WTC11 (cell line): ENCODE measurements around the gene PSMG1. TPM values are rescaled to one million over a fixed set of nuclear protein-coding genes. Genes with fewer than 3 reads are reported as not detected.

Source experiments
- ATAC-seq: fragments of 200-7000 bp; cut with Tn5 transposase; 2 replicates; pipeline ENCODE4 v1.10.0; 2021; ENCODE audit warnings: mild to moderate bottlenecking, moderate library complexity
- CTCF ChIA-PET: fragments of 300-600 bp; sonication (Branson Sonifier 250); formaldehyde crosslinking; loops from one replicate; lab custom pipeline; 2021; ENCODE audit warnings: antibody characterized with exemption; lab: Charles Lee
- POLR2A ChIA-PET: fragments of 350-600 bp; sonication (Branson Sonifier 250); formaldehyde crosslinking; loops from one replicate; lab custom pipeline; 2021; ENCODE audit warnings: antibody characterized with exemption; lab: Charles Lee
- DNase-seq: peaks from one replicate; pipeline ENCODE4 v3.0.0; 2021; ENCODE audit warnings: low spot score
- H3K27ac Mint-ChIP-seq: 2 replicates; pipeline ENCODE4 v1.8.0; 2021; ENCODE audit warnings: mixed read lengths
- H3K27me3 Mint-ChIP-seq: 2 replicates; pipeline ENCODE4 v1.8.0; 2021; ENCODE audit warnings: low read depth, mild to moderate bottlenecking, moderate library complexity, mixed read lengths
- H3K36me3 Mint-ChIP-seq: 2 replicates; pipeline ENCODE4 v1.8.0; 2021; ENCODE audit warnings: mixed read lengths
- H3K4me1 Mint-ChIP-seq: 2 replicates; pipeline ENCODE4 v1.8.0; 2022; ENCODE audit warnings: mixed read lengths
- H3K4me3 Mint-ChIP-seq: 2 replicates; pipeline ENCODE4 v1.8.0; 2021; ENCODE audit warnings: mild to moderate bottlenecking, moderate library complexity, mixed read lengths
- H3K9me3 Mint-ChIP-seq: 2 replicates; pipeline ENCODE4 v1.8.0; 2021; ENCODE audit warnings: mixed read lengths
- CREM ChIP-seq: sonication (generic); formaldehyde crosslinking; IDR thresholded peaks from 2 replicates; pipeline ENCODE4 v1.8.1; 2022; ENCODE audit warnings: mild to moderate bottlenecking, missing genetic modification reagents, moderate library complexity
- EMX1 ChIP-seq: fragments of 250-450 bp; sonication (Bioruptor Pico); IDR thresholded peaks from 2 replicates; pipeline ENCODE4 v1.8.0; 2021; ENCODE audit warnings: mild to moderate bottlenecking
- FOXJ3 ChIP-seq: sonication (generic); formaldehyde crosslinking; IDR thresholded peaks from 2 replicates; pipeline ENCODE4 v1.9.0; 2021; ENCODE audit warnings: missing genetic modification reagents, mild to moderate bottlenecking, borderline replicate concordance
- NR1H2 ChIP-seq: sonication (generic); formaldehyde crosslinking; IDR thresholded peaks from 2 replicates; pipeline ENCODE4 v1.9.0; 2021; ENCODE audit warnings: mild to moderate bottlenecking, moderate library complexity, missing genetic modification reagents
- NR2C2 ChIP-seq: sonication (generic); formaldehyde crosslinking; IDR thresholded peaks from 2 replicates; pipeline ENCODE4 v1.8.0; 2022; ENCODE audit warnings: mild to moderate bottlenecking, missing genetic modification reagents
- OVOL2 ChIP-seq: fragments of 250-450 bp; sonication (Bioruptor Pico); IDR thresholded peaks from 2 replicates; pipeline ENCODE4 v1.9.0; 2021; ENCODE audit warnings: mild to moderate bottlenecking, borderline replicate concordance
- SMAD4 ChIP-seq: sonication (generic); formaldehyde crosslinking; IDR thresholded peaks from 2 replicates; pipeline ENCODE4 v1.8.0; 2022; ENCODE audit warnings: mild to moderate bottlenecking, missing genetic modification reagents
- TP53 ChIP-seq: sonication (generic); formaldehyde crosslinking; IDR thresholded peaks from 2 replicates; pipeline ENCODE4 v1.8.1; 2023; ENCODE audit warnings: mild to moderate bottlenecking, missing genetic modification reagents
- ZBTB21 ChIP-seq: sonication (generic); formaldehyde crosslinking; IDR thresholded peaks from 2 replicates; pipeline ENCODE4 v1.8.1; 2023; ENCODE audit warnings: mild to moderate bottlenecking, missing genetic modification reagents, borderline replicate concordance
- ZNF396 ChIP-seq: fragments of 250-450 bp; sonication (Bioruptor Pico); IDR thresholded peaks from 2 replicates; pipeline ENCODE4 v1.8.0; 2021; ENCODE audit warnings: mild to moderate bottlenecking, moderate library complexity, borderline replicate concordance
- ZNF416 ChIP-seq: fragments of 250-450 bp; sonication (Bioruptor Pico); IDR thresholded peaks from 2 replicates; pipeline ENCODE4 v1.9.0; 2021; ENCODE audit warnings: mild to moderate bottlenecking, inconsistent platforms
- total RNA-seq: library from RNA; stranded (reverse); gene quantifications from 3 replicates; pipeline ENCODE4 v1.2.3, GENCODE V29; 2021
- TF ChIP-seq, protein P1 (sequence below): sonication (generic); formaldehyde crosslinking; IDR thresholded peaks from 2 replicates; pipeline ENCODE4 v1.8.0; 2023; ENCODE audit warnings: missing genetic modification reagents, mild to moderate bottlenecking, borderline replicate concordance
- TF ChIP-seq, protein P2 (sequence below): fragments of 250-450 bp; sonication (Bioruptor Pico); conservative IDR thresholded peaks from 2 replicates; pipeline ENCODE4 v1.9.0; 2021; ENCODE audit warnings: mild to moderate bottlenecking
- TF ChIP-seq, protein P3 (sequence below): fragments of 250-450 bp; sonication (Bioruptor Pico); IDR thresholded peaks from 2 replicates; pipeline ENCODE4 v1.9.0; 2021; ENCODE audit warnings: mild to moderate bottlenecking
- TF ChIP-seq, protein P4 (sequence below): sonication (generic); formaldehyde crosslinking; IDR thresholded peaks from 2 replicates; pipeline ENCODE4 v1.8.1; 2022; ENCODE audit warnings: low read depth, missing genetic modification reagents, borderline replicate concordance
- TF ChIP-seq, protein P5 (sequence below): sonication (generic); formaldehyde crosslinking; IDR thresholded peaks from 2 replicates; pipeline ENCODE4 v1.8.0; 2022; ENCODE audit warnings: mild to moderate bottlenecking, missing genetic modification reagents
- TF ChIP-seq, protein P6 (sequence below): sonication (generic); formaldehyde crosslinking; conservative IDR thresholded peaks from 2 replicates; pipeline ENCODE4 v1.8.1; 2022; ENCODE audit warnings: mild to moderate bottlenecking, missing genetic modification reagents
- TF ChIP-seq, protein P7 (sequence below): sonication (generic); formaldehyde crosslinking; IDR thresholded peaks from 2 replicates; pipeline ENCODE4 v1.8.0; 2022; ENCODE audit warnings: mild to moderate bottlenecking, missing genetic modification reagents
- TF ChIP-seq, protein P8 (sequence below): sonication (generic); formaldehyde crosslinking; IDR thresholded peaks from 2 replicates; pipeline ENCODE4 v1.8.1; 2022; ENCODE audit warnings: missing genetic modification reagents, borderline replicate concordance

The PSMG1 gene
- total RNA-seq, 1 experiment from 2014 or later = 70.4 TPM

DNA sequence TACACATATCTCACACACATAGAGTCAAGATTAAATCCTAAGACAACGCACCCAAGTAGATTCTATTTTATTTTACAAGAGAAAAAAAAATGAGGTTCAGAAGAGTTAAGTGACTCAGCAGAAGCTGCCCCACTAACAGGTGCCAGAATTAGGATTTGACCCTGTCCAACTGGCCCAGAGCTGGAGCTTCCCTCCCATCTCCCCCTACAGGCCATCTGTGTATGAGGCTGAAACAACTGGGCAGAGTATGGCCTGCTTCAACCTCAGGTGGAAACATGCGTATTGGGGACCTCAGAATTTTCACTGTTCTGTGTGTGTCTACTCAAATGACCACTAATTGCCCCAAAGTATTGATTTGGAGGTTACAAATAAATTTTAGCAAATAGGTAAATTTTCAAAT is 29.9 kb downstream of the PSMG1 start (continued):
- TF ChIP-seq, protein P1, sequence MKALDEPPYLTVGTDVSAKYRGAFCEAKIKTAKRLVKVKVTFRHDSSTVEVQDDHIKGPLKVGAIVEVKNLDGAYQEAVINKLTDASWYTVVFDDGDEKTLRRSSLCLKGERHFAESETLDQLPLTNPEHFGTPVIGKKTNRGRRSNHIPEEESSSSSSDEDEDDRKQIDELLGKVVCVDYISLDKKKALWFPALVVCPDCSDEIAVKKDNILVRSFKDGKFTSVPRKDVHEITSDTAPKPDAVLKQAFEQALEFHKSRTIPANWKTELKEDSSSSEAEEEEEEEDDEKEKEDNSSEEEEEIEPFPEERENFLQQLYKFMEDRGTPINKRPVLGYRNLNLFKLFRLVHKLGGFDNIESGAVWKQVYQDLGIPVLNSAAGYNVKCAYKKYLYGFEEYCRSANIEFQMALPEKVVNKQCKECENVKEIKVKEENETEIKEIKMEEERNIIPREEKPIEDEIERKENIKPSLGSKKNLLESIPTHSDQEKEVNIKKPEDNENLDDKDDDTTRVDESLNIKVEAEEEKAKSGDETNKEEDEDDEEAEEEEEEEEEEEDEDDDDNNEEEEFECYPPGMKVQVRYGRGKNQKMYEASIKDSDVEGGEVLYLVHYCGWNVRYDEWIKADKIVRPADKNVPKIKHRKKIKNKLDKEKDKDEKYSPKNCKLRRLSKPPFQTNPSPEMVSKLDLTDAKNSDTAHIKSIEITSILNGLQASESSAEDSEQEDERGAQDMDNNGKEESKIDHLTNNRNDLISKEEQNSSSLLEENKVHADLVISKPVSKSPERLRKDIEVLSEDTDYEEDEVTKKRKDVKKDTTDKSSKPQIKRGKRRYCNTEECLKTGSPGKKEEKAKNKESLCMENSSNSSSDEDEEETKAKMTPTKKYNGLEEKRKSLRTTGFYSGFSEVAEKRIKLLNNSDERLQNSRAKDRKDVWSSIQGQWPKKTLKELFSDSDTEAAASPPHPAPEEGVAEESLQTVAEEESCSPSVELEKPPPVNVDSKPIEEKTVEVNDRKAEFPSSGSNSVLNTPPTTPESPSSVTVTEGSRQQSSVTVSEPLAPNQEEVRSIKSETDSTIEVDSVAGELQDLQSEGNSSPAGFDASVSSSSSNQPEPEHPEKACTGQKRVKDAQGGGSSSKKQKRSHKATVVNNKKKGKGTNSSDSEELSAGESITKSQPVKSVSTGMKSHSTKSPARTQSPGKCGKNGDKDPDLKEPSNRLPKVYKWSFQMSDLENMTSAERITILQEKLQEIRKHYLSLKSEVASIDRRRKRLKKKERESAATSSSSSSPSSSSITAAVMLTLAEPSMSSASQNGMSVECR = no peak
- no peak for TF ChIP-seq ZNF396
- no peak for TF ChIP-seq NR2C2
- TF ChIP-seq CREM = no peak
- TF ChIP-seq, protein P2, sequence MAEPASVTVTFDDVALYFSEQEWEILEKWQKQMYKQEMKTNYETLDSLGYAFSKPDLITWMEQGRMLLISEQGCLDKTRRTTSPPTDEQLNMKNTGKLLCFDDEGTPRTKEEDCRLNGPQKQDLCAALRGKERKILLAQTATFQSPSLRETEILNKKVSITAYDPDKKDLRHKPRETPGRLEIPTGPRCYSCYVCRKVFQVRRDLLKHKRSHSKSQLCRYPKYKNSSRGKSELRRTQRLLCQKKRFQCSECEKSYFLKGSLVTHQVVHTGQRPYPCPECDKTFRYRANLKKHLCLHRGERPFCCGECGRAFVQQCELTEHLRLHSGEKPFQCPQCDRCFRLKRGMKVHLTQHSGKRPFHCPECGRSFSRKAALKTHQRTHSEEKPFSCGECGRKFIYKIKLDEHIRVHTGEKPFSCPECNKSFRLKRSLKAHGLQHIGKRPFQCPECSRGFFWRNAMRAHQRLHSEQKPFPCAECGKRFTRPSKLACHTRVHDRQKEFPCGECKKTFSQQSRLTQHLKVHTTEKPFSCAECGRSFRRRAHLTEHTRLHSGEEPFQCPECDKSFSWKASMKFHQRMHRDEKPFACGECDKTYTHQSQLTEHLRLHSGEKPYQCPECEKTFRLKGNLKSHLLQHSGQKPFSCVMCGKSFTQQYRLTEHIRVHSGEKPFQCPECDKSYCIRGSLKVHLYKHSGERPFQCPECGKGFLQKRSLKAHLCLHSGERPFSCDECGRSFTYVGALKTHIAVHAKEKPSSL (CRISPR knock-in tag) = no peak
- TF ChIP-seq EMX1 (CRISPR knock-in tag) = no peak
- TF ChIP-seq, all 79 proteins: peak for 0

DNA sequence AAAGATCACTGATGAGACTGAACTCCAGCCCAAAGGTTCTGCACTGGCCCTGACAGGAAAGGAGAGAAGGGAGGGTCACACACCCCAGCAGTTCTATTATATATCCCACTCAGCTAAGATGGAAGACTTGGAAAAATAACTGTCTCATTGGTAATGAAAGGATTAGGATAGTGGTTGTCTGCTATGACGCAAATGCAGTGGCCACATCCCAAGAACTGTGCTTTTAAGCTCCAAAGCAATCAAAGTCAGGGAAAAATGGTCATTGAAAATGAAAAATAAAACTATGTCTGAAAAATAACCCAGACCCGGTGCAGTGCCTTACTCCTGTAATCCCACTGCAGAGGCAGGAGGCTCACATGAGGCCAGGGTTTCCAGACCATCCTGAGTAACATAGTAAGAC is 31.0 kb downstream of the PSMG1 start:
- H3K36me3 Mint-ChIP-seq = peaks cover 6% of the 10 kb centered on the region; the same call in 1 of the 2 replicates
- CTCF ChIA-PET = no interaction called here
- POLR2A ChIA-PET = no interaction called here
- H3K27me3 Mint-ChIP-seq = no peaks in the 10 kb centered on the region; the same call in 1 of the 2 replicates
- no peaks in the 10 kb centered on the region for H3K9me3 Mint-ChIP-seq
- no peak overlapping the region for H3K4me3 Mint-ChIP-seq
- ATAC-seq (no peak), DNase-seq (no peak)
- H3K27ac Mint-ChIP-seq = no peak overlapping the region
- no peaks in the 10 kb centered on the region for H3K4me1 Mint-ChIP-seq
- TF ChIP-seq, protein P3, sequence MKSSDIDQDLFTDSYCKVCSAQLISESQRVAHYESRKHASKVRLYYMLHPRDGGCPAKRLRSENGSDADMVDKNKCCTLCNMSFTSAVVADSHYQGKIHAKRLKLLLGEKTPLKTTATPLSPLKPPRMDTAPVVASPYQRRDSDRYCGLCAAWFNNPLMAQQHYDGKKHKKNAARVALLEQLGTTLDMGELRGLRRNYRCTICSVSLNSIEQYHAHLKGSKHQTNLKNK (CRISPR knock-in tag) = no peak
- TF ChIP-seq, protein P4, sequence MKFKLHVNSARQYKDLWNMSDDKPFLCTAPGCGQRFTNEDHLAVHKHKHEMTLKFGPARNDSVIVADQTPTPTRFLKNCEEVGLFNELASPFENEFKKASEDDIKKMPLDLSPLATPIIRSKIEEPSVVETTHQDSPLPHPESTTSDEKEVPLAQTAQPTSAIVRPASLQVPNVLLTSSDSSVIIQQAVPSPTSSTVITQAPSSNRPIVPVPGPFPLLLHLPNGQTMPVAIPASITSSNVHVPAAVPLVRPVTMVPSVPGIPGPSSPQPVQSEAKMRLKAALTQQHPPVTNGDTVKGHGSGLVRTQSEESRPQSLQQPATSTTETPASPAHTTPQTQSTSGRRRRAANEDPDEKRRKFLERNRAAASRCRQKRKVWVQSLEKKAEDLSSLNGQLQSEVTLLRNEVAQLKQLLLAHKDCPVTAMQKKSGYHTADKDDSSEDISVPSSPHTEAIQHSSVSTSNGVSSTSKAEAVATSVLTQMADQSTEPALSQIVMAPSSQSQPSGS (CRISPR knock-in tag) = no peak
- no peak for TF ChIP-seq FOXJ3 (CRISPR knock-in tag)

DNA sequence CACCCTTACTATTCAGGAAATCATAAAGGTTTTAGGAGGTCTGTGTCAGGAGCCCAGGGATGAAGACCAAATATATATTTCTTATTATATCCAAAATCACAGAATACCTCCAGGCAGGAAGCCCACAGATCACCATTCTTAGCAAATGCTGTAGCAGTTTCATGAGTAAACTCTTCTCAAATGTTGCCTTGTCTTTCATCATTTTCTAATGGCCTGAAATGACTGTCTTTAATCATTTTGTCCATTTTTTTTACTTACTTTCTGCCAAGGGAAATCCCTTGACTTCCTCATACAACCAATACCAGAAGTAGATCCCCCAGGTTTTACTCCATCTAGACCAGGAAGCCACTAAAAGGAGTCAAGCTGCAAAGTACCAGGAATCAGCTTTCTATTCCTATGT is 32.4 kb downstream of the PSMG1 start:
- Mint-ChIP-seq H3K36me3 (no peaks in the 10 kb centered on the region), H3K27me3 (no peaks in the 10 kb centered on the region; the same call in 1 of the 2 replicates), H3K4me3 (no peak overlapping the region), H3K9me3 (no peaks in the 10 kb centered on the region; the same call in 1 of the 2 replicates), H3K27ac (no peak overlapping the region), H3K4me1 (no peaks in the 10 kb centered on the region)
- ChIA-PET CTCF (interaction anchor here (0.8 kb wide), 1 partner anchor 13 kb away, joined by 4 read pairs; no protein-coding TSS in a partner anchor), POLR2A (no interaction called here)
- ATAC-seq (no peak), DNase-seq (no peak)
- TF ChIP-seq, protein P5, sequence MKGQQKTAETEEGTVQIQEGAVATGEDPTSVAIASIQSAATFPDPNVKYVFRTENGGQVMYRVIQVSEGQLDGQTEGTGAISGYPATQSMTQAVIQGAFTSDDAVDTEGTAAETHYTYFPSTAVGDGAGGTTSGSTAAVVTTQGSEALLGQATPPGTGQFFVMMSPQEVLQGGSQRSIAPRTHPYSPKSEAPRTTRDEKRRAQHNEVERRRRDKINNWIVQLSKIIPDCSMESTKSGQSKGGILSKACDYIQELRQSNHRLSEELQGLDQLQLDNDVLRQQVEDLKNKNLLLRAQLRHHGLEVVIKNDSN (CRISPR knock-in tag) = no peak
- TF ChIP-seq ZNF416 (CRISPR knock-in tag) = no peak
- TF ChIP-seq, protein P6, sequence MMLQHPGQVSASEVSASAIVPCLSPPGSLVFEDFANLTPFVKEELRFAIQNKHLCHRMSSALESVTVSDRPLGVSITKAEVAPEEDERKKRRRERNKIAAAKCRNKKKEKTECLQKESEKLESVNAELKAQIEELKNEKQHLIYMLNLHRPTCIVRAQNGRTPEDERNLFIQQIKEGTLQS (CRISPR knock-in tag) = no peak
- no peak for TF ChIP-seq EMX1 (CRISPR knock-in tag)
- no peak for TF ChIP-seq OVOL2 (CRISPR knock-in tag)
- TF ChIP-seq TP53 (CRISPR knock-in tag) = no peak
- TF ChIP-seq SMAD4 (CRISPR knock-in tag) = no peak
- TF ChIP-seq, protein P7, sequence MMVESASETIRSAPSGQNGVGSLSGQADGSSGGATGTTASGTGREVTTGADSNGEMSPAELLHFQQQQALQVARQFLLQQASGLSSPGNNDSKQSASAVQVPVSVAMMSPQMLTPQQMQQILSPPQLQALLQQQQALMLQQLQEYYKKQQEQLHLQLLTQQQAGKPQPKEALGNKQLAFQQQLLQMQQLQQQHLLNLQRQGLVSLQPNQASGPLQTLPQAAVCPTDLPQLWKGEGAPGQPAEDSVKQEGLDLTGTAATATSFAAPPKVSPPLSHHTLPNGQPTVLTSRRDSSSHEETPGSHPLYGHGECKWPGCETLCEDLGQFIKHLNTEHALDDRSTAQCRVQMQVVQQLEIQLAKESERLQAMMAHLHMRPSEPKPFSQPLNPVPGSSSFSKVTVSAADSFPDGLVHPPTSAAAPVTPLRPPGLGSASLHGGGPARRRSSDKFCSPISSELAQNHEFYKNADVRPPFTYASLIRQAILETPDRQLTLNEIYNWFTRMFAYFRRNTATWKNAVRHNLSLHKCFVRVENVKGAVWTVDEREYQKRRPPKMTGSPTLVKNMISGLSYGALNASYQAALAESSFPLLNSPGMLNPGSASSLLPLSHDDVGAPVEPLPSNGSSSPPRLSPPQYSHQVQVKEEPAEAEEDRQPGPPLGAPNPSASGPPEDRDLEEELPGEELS = no peak
- TF ChIP-seq ZBTB21 (CRISPR knock-in tag) = no peak
- no peak for TF ChIP-seq NR1H2 (CRISPR knock-in tag)
- TF ChIP-seq, protein P8, sequence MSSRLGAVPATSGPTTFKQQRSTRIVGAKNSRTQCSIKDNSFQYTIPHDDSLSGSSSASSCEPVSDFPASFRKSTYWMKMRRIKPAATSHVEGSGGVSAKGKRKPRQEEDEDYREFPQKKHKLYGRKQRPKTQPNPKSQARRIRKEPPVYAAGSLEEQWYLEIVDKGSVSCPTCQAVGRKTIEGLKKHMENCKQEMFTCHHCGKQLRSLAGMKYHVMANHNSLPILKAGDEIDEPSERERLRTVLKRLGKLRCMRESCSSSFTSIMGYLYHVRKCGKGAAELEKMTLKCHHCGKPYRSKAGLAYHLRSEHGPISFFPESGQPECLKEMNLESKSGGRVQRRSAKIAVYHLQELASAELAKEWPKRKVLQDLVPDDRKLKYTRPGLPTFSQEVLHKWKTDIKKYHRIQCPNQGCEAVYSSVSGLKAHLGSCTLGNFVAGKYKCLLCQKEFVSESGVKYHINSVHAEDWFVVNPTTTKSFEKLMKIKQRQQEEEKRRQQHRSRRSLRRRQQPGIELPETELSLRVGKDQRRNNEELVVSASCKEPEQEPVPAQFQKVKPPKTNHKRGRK = no peak
